COLO668 (cell line): ENCODE data around the gene PTER.

Experiments
- DNase-seq: peaks from one replicate; lab custom pipeline; 2025; ENCODE audit not compliant: unreplicated experiment; lab: John Stamatoyannopoulos, UW

The PTER gene

DNA sequence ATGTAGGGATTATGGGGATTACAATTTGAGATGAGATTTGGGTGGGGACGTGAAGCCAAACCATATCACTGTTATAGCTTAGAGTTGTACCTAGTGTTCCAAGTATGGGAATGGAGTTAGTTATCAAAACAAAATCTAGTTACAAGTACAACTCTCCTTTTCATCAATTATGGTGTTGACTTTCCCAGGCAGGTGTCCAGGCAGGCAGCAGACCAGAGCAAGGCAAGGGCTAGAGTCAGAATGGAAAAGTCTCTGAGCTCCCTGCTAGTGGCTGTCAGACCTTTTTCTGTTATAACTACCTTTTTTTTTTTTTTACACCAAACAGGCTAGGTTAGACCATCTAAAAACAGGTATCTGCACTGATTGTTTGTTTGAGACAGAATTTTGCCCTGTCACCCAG is 29.2 kb downstream of the PTER start:
- DNase-seq, result no peak

DNA sequence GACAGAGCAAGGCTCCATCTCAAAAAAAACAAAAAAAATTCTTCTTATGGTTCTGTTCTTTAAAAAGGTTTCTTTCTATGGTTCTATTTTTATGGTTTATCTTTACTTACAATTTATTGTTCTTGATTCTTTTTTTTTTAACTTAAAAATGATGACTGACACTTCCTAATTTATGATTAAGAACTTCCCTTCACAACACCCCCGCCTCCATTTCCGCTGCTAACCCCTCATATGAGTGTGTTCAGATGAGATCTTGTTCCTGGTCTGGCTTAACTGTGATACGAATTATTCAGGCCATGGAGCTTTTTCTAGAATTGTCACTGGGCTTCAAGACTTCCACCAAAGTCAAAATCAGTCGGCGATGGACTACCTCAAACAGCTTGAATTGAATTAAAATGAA is 33.9 kb downstream of the PTER start:
- DNase-seq, result no peak

DNA sequence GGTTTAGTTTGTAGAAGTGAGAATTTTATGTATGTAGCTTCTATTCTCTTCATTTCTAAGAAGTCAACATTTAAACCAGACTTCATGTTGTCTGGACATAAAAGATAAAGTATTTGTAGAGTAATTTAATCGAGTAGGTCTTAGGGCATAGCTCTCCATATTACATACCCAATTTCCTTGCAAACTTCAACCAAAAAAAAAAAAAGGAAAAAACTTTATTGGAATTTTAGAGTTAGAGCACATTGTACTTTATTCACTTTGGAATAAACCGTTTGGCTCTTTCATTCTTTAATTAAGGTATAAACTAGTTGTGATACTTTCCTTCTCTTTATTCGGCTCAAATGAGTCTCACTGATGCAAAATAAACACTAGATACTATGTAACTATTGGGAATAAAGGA is 36.0 kb downstream of the PTER start:
- DNase-seq, result no peak

DNA sequence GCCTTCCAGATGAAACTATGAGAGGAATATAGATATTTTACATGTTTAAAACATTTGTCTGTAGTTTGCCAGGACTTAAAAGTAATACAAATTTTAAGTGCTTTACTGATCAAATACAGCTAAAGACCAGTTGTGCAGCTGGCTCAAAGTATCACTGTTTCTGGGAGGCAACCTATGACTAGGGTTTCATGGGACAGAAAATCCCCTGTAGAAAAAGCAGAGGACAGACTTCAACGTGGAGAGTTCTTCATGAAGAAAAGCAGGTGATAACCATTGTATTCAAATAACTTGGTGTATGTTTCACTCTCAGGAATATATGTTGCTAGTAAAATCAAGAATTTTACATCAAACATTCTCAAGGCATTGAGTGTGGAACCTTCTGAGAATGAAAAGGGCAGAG is 40.9 kb downstream of the PTER start:
- no peak for DNase-seq

DNA sequence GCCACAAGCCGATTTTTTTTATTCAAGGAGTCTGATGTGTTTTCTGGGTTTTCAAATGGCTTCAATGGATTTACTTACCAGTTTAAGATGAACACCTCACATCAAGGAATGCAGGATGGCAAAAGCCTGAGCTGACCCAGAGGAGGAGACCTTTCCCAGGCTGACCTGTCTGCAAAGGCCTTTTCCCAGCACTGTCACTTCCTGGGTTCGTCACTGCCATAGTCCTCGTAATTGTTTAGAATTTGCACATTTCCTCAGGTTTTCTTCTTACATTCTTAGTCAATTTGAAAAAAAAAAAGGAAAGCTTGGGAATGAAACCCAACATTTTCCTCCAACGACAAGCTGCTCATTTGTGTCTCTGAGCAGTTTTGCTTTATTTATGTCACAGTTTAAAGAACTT is 42.0 kb downstream of the PTER start:
- no peak for DNase-seq

DNA sequence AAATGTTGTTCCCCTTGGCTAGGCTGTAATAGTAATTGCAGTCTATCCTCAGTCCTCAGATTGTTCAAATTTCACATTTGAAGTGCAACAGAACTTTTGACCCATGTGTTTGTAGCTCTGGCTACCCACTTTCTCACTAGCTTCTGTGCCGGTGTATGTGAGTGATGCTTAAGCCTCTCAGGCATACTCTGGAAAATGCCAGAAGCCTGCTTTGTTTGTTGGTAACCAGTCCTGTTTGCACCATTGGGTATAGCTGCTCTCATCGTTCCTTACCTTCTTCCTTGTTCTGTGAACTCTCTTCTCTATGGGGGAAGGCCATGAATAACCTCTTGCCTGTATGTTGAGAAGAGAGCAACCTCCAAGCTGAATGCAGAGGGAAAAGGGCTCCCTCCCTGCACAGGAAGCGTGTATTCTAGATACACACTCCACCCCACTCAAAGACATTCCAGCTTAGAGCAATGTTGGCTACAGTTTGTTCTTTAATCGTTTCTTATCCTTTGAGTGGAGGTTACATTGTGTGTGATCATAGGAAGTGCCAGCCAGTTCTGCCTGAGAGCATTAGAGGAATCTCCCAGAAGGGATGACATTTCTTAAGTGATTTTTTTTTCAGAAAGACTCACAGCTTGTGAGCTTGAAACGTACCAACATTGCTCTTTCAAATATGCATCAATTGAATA is 44.4 kb downstream of the PTER start:
- DNase-seq, result no peak

DNA sequence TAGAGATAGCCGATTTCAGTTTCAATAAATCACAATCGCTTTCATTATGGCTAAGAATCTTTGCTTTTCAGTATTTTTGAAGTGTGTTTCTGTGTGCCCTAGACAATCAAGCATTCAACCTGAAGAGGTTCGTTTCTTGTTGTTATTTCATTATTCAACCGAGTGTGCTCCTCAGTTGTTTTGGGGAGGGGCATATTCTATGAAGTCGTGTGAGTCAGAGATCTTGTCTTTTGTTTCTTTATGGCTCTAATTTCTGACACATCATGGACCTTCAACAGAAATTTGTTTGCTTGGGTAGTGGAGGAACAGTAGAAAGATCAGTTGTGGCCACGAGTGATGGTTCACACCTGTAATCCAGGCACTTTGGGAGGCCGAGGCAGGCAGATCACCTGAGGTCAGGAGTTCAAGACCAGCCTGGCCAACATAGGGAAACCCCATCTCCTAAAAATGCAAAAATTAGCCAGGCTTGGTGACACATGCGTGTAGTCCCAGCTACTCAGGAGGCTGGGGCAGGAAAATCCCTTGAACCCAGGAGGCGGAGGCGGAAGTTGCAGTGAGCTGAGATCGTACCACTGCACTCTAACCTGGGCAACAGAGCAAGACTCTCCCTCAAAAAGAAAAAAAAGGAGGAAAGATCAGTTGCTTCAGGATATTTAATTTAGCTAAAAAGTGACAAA is 46.6 kb downstream of the PTER start:
- DNase-seq, result no peak

DNA sequence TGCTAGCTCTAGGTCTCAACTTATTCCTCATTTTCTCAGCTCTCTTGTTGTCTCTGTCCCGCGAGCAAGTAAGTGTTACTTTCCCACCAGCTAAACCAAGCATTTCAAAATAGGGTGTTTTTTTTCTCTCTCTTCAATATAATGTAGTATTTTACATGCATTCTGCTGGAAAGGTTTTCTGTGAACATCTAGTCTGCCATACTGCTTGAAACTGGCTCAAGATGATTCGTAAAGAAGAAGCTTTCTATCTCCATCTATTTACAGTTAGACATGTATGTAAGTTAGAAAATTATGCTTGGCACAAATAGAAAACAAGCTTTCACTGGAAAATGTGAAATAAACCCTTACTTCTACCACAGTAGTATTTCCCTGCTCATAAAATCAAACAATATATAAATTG is 53.7 kb downstream of the PTER start:
- DNase-seq, result no peak

DNA sequence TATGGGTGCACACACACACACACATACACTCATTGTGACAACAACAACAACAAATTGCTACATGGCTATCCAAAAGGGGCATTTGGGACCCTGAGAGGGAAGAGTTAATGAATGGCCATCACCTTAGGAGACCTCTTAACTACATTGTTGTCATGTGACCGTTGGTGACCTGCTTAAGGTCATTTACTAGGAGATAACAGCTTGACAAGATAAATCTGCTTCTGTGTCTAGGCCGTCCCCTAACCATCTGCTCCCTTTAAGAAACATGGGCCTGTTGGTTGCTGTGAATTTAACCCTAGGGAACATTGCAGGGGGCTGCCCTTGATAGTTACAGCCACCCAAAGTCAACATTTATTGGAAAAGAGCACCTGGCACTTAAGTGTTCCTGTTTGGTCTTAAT is 55.1 kb downstream of the PTER start:
- no peak for DNase-seq

DNA sequence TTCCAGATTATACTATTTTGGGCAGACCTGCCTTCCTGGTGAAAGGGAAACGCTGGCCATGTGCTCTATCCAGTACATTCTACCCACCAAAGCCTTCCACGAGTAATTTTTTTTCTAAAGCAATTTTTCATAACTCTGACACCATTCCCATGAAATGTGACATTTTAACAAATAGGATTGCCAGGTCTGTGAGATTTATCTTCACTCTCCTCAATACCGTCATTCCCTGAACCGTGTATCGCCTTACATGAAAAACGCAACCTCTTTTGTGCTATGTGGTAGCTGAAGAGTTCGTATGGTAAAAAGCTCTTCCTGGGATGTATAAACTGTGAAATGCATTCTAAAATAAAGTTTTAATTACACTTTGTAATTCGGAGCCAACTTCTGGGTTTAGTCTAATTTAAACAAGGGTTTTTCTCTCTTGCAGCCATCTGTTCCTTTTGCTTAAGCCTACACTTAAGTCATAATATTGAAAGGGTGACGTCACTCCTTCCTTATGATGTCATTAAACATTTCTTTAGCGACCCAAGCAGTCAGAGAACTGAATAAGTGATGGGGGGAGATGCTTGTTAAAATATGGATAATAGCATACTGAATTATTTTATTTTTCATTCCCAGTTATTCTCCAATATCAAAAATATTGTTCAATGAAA is 57.2 kb downstream of the PTER start:
- DNase-seq, result no peak

DNA sequence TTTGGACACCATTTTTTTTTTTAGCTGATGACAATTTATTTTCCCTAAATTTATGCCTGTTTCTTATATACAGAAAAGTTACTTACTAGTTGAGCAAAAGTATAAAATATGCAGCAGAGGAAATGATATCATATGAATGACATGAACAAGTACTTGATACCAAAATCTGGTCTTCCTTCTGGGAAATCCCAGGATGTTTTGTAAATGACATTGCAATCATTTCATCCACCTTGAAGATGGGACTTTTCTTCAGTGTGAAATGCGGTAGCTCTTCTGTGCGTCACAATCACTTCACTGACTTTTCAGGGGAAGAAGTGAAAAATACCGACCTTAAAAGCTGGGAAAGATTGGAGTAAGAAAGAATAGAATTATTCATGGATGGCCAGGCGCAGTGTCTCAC is 61.1 kb downstream of the PTER start:
- no peak for DNase-seq

DNA sequence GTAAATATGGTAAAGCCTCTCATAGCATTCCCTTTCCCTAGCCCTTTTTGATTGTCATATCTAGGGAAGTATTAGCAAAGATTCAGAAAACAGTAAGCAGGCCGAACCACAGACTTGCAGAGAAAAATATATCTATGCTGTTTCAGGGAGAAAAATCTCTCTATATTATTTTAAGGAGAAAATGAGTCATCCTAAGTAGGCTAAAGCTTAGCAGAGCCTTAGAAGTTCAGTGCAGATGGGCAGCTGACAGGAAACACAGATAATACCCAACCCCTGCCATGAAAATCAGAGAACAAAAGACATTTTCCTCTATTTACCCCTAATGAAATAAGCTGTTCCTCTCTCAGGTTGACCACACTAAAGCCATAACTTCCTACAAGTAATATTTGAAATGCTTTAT is 68.4 kb downstream of the PTER start:
- no peak for DNase-seq

DNA sequence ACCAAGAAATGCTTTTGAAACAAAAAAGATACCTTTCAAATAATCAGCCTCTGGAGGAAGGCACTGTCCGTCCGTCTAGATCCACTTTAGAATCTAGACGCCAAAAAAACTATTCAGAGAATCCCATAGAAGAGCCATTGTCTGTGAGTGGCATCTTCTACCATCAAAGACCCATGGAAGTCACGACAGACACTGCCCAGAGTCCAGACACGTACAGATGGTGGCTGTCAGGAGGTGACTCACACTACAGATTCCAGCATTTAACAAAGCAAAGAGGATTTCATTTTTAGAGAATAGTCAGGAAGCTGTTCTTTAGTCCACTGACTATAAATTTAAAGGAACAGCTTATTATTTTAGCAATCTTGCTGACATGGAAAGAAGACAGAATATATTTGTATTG is 73.2 kb downstream of the PTER start:
- DNase-seq, result no peak

DNA sequence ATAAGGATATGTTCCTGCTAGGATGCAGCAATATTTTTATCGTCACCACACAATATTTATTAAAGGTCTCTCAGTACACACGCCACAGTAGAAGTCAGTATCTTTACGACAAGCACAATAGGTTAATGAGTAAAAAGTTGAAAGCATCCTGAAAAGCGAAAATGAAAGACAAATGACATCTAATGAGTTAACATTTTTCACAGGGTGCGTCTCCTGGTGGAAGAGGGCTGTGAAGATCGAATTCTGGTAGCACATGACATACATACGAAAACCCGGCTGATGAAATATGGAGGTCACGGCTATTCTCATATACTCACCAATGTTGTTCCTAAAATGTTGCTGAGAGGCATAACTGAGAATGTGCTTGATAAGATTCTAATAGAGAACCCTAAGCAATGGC is 74.0 kb downstream of the PTER start:
- no peak for DNase-seq

DNA sequence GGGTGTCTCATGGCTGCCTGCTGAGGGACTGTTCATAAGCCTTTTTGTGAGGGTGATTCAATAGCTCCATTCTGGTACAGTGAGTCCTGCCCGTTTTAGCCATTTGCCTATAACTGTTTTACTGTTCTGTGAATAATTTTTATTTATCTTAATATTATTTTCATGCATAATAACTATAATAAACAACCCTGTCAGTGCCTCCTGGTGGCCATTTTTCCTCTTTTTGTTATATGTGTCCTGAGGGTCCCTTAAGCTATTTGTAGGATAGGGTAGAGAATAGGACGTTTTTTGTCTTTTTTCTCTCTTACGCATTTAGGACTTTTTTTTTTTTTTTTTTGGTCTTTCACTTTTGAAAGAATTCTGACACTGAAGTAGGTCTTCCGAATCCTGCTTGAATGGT is 82.0 kb downstream of the PTER start:
- DNase-seq, result no peak

DNA sequence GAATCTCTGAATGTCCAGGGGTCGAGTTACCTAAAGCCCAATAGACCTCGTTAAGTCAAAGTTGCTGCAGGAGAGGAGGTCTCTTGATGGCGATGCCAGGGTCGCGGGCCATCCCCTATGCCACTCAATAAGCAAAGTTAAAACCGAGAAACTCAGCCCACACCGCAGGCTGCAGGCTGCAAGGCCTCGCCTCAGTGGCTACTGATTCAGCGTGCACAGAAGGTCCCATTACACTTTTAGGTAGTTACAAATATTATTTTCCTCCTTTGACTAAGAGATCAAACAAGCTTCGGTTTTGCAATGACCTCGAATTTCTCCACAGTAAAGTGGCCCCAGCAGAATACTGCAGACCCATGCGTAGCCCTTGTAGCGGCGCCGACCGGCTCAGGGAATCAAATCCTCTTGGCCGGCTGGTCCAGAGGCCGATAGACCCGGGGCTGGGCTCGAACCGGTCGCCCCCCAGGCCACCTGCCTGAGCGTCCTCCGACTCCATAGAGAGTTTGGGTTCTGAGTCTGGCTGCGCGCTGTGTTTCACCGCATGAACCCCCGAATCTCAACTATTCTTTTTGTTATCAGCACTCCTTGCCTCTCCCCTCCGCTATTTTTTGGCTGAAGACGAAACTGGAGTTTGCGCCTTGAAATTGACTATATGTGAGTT is 82.6 kb downstream of the PTER start:
- no peak for DNase-seq

DNA sequence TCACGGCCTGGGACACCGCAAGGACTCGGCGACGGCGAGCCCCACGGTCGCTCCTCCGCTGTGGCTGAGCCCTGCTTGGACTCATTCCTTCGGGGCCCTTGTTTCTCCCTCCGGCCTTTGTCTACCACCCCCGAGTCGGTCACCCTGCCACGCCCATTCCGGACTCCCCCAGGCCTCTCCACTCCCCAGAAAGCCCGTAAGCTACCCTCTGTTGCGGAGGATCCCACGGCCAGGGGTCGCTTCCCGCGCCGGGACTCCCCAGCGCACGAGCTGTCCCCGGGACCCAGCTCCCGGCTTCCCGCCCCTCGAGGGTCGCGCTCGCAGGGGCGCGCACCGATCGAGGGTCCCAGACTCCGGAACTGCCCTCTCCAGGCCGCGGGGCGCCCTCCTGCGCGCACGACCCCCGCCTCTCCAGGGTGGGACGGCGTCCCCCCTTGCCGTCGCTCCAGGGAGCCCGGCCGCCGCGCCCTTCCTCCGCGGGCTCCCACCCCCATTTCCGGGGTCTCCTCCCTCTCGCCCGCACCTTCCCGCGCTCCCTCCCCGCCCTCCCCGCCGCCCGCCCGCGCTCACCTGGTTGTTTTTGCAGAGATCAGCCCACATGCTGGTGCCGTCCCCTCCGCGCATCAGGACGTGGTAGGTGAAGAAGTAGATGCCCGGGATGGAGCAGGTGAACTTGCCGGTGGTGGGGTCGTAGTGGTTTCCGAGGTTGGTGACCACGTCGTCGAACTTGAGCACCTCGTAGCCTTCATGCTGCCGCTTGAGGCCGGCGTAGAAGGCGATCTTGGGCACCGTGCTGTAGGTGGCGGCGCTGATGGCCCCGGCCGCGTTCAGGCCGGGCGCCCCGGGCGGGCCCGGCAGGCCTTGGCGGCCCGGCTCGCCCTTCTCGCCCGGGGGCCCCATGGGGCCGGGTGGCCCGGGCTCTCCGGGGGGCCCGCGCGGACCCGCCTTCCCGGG is 83.4 kb downstream of the PTER start:
- no peak for DNase-seq

DNA sequence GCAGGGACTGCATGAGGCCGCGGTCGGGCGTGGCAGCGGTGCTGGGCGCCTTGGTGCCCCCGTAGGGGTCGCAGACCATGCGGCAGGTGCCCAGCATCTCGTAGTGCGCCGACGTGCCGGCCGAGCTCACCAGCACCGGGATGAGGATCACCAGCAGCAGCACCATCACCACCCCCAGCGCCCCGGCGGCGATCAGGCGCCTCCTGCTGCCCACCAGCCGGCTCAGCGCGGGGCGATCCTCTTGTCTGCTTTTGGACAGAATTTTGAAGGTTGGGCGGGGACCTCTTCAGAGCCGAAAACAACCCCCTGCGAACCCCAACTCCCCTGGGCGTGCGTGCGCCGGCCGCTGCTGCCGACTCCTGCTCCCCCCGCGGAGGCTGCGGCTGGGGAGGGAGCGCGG is 84.1 kb downstream of the PTER start:
- peak; percentile 47 for DNase-seq

DNA sequence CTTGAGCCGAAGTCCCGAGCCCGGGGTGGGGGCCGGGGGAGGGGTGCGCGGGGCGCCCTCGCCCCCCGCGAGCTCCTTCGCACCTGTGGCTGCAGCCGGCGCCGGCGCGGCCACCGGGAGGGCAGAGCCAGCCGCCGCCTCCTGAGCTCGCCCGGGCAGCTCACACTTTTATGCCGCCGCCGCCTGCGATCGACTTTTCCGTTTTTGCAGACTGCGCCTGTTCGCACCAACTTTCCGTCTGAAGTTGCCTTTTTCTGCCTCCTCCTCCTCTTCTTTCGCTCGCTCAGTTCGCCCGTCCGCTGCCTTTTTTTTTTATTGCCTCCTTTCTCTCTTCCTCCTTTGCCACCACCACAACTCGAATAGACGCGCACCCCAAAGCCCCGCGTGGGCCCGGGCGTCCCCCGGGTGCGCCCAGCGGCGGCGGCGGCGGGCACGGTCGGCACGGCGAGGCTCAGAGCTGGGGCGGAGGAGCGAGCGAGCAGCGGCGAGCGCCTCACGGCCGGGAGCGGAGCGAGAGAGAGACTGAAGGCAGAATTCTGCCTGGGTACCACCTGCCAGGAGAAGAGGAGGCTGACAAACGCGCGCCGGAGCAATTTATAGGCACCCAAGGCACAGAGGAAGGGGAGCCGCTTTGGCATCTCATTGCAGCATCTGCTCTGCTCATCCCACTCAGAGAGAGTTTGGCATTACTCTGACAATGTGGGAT is 84.7 kb downstream of the PTER start, which contains the start of gene C1QL3:
Gene C1QL3, minus strand, starts transcription at position 569 of the 706 bp plus-strand sequence. CDS start 814 bp downstream, outside the sequence.
- DNase-seq, result peak; percentile 46

DNA sequence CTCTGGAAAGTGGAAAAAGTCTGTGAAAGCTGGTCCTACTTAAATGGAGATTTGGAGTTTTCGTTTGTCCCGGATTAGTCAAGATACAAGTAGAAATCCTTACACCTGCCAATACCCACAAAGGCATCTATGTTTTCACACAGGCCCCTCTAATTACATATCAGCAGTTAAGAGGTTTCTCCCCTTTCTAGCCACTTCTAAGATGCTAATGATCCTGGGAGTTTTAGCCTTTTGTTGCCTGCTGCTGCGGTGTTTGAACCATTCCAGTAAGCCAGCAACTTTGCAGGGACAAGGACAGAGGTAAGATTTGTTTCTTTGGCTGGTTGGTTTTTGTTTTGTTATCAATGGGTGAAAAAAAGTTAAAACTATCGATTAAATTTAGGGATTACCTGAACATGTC is 90.6 kb downstream of the PTER start:
- DNase-seq, result no peak
